ENCODE results near the gene SRRM1.

Gene SRRM1

GRCh38 chr1:24632832-24633175, 10.3 kb upstream of the SRRM1 start:
- TF ChIP-seq CTCF (conservative IDR thresholded peaks at IDR 0.05) (peak; percentile 8; the same call in 1 of the 2 replicates), ZFX (IDR thresholded peaks at IDR 0.05) (no peak)
- H3K27ac ChIP-seq = no peak overlapping the region

- TF ChIP-seq ZFX (IDR thresholded peaks at IDR 0.05) = no peak
- peak; percentile 65 for TF ChIP-seq CTCF (conservative IDR thresholded peaks at IDR 0.05)
- H3K27ac ChIP-seq = no peak overlapping the region
Measured at GRCh38 chr1:24635195-24635843, 7.8 kb upstream of the SRRM1 start.

GRCh38 chr1:24636661-24637357, 6.3 kb upstream of the SRRM1 start:
- no peak overlapping the region for H3K27ac ChIP-seq
- TF ChIP-seq CTCF (conservative IDR thresholded peaks at IDR 0.05) (no peak), ZFX (IDR thresholded peaks at IDR 0.05) (no peak)

GRCh38 chr1:24639094-24639493, 4.0 kb upstream of the SRRM1 start:
- TF ChIP-seq CTCF (conservative IDR thresholded peaks at IDR 0.05) = no peak
- TF ChIP-seq ZFX (IDR thresholded peaks at IDR 0.05) = no peak
- no peak overlapping the region for H3K27ac ChIP-seq

GRCh38 chr1:24639881-24640280, 3.2 kb upstream of the SRRM1 start:
- no peak for TF ChIP-seq CTCF (conservative IDR thresholded peaks at IDR 0.05)
- TF ChIP-seq ZFX (IDR thresholded peaks at IDR 0.05) = no peak
- no peak overlapping the region for H3K27ac ChIP-seq

GRCh38 chr1:24640288-24640687, 2.8 kb upstream of the SRRM1 start:
- H3K27ac ChIP-seq = no peak overlapping the region
- TF ChIP-seq ZFX (IDR thresholded peaks at IDR 0.05) (no peak), CTCF (conservative IDR thresholded peaks at IDR 0.05) (no peak)

GRCh38 chr1:24641646-24642151, 1.4 kb upstream of the SRRM1 start:
- H3K27ac ChIP-seq = peak overlapping the region; percentile 98
- TF ChIP-seq CTCF (conservative IDR thresholded peaks at IDR 0.05) (no peak), ZFX (IDR thresholded peaks at IDR 0.05) (no peak)

Data from C4-2B (cell line).